ENCODE measurements around the gene PSME1. TPM values are rescaled to one million over a fixed set of nuclear protein-coding genes. Genes with fewer than 3 reads are reported as not detected.

Gene PSME1
- total and polyA plus RNA-seq, 2 of the 13 experiments (the other 11 are each of a cell fraction or from before 2014, with no cell fraction given), result 159 to 608 TPM

DNA sequence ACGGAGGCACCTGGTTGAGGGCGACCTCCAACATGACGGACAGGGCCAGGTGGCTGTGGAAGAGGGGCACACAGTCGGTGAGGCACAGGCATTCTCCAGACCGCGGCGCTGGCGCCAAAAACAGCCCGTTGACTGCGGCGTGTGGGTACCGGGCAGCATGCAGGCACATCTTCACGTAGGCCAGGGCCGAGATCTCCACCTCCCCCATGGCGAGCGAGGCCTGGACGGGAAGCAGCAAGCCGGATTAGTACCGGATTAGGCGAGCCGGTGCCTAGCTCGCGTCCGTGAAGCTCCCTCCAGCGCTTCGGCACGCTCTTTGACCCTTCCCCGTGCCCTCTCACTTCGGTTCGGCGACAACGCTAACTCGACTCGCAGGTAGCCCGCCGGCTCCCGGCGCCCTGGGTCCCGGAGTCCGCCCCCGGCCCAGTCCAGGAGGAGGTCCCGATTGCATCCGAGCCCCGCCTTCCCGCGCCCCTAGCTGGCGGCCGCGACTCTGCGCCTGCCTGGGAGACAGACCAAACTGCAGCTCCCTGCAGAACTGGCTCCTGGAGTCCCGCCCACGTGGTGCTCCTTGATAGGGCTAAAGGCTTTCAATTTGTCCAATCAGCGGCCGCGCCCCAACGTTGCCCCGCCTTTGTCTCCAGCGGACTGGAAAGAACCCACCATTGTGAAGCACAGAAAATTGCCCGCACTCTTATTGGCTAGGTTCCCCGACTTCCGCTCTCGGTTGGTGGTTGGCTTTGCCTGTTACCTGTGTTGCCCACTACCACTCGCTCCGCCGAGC lies 5.3 kb downstream of the PSME1 start, which contains the start of gene EMC9 (continued):
- TF ChIP-seq, protein P1, sequence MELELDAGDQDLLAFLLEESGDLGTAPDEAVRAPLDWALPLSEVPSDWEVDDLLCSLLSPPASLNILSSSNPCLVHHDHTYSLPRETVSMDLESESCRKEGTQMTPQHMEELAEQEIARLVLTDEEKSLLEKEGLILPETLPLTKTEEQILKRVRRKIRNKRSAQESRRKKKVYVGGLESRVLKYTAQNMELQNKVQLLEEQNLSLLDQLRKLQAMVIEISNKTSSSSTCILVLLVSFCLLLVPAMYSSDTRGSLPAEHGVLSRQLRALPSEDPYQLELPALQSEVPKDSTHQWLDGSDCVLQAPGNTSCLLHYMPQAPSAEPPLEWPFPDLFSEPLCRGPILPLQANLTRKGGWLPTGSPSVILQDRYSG (CRISPR knock-in tag; IDR thresholded peaks at IDR 0.05), result 0 out of 2 replicates have a peak, but pooled peaks have one; percentile 41
- TF ChIP-seq, protein P2, sequence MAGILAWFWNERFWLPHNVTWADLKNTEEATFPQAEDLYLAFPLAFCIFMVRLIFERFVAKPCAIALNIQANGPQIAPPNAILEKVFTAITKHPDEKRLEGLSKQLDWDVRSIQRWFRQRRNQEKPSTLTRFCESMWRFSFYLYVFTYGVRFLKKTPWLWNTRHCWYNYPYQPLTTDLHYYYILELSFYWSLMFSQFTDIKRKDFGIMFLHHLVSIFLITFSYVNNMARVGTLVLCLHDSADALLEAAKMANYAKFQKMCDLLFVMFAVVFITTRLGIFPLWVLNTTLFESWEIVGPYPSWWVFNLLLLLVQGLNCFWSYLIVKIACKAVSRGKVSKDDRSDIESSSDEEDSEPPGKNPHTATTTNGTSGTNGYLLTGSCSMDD (CRISPR knock-in tag; IDR thresholded peaks at IDR 0.05), result peak; percentile 70; the same call in 1 of the 2 replicates
- TF ChIP-seq HNRNPUL1 (IDR thresholded peaks at IDR 0.05; ENCODE audit: low read depth, low read length) (no peak), HCFC1 (IDR thresholded peaks at IDR 0.05; ENCODE audit: low read depth, low read length) (peak; percentile 5; the same call in 1 of the 2 replicates), WIZ (CRISPR knock-in tag; IDR thresholded peaks at IDR 0.05) (peak; percentile 96), TMF1 (CRISPR knock-in tag; IDR thresholded peaks at IDR 0.05; ENCODE audit: low read depth) (peak; percentile 91), FIP1L1 (IDR thresholded peaks at IDR 0.05; ENCODE audit: borderline replicate concordance, insufficient read depth, low read depth, low read length) (peak; percentile 83; the same call in 1 of the 2 replicates), GABPB1 (CRISPR knock-in tag; IDR thresholded peaks at IDR 0.05) (peak; percentile 90), ZSCAN25 (CRISPR knock-in tag; IDR thresholded peaks at IDR 0.05) (peak; percentile 81; the same call in 1 of the 2 replicates), ZNF761 (CRISPR knock-in tag; conservative IDR thresholded peaks at IDR 0.05) (peak; percentile 97; the same call in 1 of the 2 replicates)
- TF ChIP-seq, protein P3, sequence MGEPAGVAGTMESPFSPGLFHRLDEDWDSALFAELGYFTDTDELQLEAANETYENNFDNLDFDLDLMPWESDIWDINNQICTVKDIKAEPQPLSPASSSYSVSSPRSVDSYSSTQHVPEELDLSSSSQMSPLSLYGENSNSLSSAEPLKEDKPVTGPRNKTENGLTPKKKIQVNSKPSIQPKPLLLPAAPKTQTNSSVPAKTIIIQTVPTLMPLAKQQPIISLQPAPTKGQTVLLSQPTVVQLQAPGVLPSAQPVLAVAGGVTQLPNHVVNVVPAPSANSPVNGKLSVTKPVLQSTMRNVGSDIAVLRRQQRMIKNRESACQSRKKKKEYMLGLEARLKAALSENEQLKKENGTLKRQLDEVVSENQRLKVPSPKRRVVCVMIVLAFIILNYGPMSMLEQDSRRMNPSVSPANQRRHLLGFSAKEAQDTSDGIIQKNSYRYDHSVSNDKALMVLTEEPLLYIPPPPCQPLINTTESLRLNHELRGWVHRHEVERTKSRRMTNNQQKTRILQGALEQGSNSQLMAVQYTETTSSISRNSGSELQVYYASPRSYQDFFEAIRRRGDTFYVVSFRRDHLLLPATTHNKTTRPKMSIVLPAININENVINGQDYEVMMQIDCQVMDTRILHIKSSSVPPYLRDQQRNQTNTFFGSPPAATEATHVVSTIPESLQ (CRISPR knock-in tag; conservative IDR thresholded peaks at IDR 0.05), result peak; percentile 89; the same call in 1 of the 2 replicates
- TF ChIP-seq, protein P4, sequence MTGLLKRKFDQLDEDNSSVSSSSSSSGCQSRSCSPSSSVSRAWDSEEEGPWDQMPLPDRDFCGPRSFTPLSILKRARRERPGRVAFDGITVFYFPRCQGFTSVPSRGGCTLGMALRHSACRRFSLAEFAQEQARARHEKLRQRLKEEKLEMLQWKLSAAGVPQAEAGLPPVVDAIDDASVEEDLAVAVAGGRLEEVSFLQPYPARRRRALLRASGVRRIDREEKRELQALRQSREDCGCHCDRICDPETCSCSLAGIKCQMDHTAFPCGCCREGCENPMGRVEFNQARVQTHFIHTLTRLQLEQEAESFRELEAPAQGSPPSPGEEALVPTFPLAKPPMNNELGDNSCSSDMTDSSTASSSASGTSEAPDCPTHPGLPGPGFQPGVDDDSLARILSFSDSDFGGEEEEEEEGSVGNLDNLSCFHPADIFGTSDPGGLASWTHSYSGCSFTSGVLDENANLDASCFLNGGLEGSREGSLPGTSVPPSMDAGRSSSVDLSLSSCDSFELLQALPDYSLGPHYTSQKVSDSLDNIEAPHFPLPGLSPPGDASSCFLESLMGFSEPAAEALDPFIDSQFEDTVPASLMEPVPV (CRISPR knock-in tag; IDR thresholded peaks at IDR 0.05), result peak; percentile 97
- TF ChIP-seq, protein P5, sequence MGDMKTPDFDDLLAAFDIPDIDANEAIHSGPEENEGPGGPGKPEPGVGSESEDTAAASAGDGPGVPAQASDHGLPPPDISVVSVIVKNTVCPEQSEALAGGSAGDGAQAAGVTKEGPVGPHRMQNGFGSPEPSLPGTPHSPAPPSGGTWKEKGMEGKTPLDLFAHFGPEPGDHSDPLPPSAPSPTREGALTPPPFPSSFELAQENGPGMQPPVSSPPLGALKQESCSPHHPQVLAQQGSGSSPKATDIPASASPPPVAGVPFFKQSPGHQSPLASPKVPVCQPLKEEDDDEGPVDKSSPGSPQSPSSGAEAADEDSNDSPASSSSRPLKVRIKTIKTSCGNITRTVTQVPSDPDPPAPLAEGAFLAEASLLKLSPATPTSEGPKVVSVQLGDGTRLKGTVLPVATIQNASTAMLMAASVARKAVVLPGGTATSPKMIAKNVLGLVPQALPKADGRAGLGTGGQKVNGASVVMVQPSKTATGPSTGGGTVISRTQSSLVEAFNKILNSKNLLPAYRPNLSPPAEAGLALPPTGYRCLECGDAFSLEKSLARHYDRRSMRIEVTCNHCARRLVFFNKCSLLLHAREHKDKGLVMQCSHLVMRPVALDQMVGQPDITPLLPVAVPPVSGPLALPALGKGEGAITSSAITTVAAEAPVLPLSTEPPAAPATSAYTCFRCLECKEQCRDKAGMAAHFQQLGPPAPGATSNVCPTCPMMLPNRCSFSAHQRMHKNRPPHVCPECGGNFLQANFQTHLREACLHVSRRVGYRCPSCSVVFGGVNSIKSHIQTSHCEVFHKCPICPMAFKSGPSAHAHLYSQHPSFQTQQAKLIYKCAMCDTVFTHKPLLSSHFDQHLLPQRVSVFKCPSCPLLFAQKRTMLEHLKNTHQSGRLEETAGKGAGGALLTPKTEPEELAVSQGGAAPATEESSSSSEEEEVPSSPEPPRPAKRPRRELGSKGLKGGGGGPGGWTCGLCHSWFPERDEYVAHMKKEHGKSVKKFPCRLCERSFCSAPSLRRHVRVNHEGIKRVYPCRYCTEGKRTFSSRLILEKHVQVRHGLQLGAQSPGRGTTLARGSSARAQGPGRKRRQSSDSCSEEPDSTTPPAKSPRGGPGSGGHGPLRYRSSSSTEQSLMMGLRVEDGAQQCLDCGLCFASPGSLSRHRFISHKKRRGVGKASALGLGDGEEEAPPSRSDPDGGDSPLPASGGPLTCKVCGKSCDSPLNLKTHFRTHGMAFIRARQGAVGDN (CRISPR knock-in tag; IDR thresholded peaks at IDR 0.05), result peak; percentile 97
- TF ChIP-seq, protein P6, sequence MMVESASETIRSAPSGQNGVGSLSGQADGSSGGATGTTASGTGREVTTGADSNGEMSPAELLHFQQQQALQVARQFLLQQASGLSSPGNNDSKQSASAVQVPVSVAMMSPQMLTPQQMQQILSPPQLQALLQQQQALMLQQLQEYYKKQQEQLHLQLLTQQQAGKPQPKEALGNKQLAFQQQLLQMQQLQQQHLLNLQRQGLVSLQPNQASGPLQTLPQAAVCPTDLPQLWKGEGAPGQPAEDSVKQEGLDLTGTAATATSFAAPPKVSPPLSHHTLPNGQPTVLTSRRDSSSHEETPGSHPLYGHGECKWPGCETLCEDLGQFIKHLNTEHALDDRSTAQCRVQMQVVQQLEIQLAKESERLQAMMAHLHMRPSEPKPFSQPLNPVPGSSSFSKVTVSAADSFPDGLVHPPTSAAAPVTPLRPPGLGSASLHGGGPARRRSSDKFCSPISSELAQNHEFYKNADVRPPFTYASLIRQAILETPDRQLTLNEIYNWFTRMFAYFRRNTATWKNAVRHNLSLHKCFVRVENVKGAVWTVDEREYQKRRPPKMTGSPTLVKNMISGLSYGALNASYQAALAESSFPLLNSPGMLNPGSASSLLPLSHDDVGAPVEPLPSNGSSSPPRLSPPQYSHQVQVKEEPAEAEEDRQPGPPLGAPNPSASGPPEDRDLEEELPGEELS (CRISPR knock-in tag; IDR thresholded peaks at IDR 0.05), result peak; percentile 49

Measured in HepG2 (cell line).